Measurements from ENCODE around the gene PIP4P1. TPM values are rescaled to one million over a fixed set of nuclear protein-coding genes. Genes with fewer than 3 reads are reported as not detected.

The PIP4P1 gene
- total RNA-seq, 6 experiments from 2014 or later = 7.0 to 13.8 (median 11.4) TPM

DNA sequence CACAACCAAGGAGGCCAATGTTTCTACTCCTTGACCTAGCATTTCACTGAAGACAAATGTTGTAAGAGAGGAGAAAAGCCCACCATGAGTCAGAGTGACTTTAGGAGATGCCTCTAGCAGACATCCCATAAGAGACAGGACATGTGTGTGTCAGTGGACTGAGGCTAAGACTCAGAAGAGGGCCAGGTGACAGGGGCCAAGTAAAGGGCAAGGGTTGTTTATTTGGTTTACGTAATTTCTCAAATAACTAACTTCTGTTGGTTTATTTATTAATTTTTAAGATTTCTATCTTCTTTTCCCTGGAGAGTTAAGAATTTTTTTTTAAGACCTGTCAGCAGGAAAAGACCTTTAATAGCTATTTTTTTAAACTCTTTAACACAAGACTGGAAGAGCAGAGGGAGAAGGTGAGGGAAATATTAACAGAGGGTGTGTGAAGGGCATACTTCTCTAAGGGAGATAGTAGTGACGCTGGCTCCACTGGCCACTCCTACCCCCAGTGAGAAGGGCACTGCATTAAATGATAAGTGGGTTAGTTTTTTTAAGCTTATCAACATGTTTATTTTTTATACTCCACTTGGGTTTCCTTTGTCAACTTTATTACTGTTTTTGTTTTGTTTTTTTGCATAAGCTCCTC, 11.4 kb upstream of the PIP4P1 start:
- Histone ChIP-seq H3K27ac (peak overlapping the region; percentile 5 to 84 (median 66)), H3K4me1 (peaks cover 0 to 48% (median 9%) of the 10 kb centered on the region in 4 donors), H3K4me3 (peak overlapping the region in 2 of 3 donors; percentile 1 to 8), H3K36me3 (peaks cover 0 to 36% (median 15%) of the 10 kb centered on the region in 4 donors), H3K27me3 (no peaks in the 10 kb centered on the region), H3K9me3 (no peaks in the 10 kb centered on the region)
- intact Hi-C loops (cut with DNase I) = no loop called here
- WGBS (ENCODE audit: insufficient coverage, low coverage, low lambda C conversion rate, missing lambda C conversion rate) = 25% methylated on average over 2 of the region's 2 CpGs
- peak in 2 of 3 donors; percentile 67 for DNase-seq
- ATAC-seq = peak; percentile 35 to 61 (median 48)
- TF ChIP-seq, protein P1, sequence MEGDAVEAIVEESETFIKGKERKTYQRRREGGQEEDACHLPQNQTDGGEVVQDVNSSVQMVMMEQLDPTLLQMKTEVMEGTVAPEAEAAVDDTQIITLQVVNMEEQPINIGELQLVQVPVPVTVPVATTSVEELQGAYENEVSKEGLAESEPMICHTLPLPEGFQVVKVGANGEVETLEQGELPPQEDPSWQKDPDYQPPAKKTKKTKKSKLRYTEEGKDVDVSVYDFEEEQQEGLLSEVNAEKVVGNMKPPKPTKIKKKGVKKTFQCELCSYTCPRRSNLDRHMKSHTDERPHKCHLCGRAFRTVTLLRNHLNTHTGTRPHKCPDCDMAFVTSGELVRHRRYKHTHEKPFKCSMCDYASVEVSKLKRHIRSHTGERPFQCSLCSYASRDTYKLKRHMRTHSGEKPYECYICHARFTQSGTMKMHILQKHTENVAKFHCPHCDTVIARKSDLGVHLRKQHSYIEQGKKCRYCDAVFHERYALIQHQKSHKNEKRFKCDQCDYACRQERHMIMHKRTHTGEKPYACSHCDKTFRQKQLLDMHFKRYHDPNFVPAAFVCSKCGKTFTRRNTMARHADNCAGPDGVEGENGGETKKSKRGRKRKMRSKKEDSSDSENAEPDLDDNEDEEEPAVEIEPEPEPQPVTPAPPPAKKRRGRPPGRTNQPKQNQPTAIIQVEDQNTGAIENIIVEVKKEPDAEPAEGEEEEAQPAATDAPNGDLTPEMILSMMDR (IDR thresholded peaks at IDR 0.05) = no peak
- no peak for TF ChIP-seq POLR2A (IDR thresholded peaks at IDR 0.05)

DNA sequence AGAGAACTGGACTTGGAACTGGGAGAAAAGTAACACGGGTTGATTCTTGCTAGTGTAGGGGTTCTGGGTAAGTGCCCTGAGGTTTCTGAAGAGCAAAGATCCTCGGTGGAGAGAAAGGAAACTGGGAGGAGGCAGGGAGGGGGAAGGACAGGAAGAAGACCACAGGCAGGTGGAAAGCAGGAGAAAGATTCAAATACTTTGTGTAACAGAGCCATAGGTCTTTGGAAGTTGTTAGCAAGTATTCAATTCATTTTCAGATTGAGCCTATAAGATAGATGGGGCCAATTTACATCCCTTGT, 9.3 kb upstream of the PIP4P1 start:
- intact Hi-C loops (cut with DNase I) = no loop called here
- Histone ChIP-seq H3K9me3 (no peaks in the 10 kb centered on the region), H3K27ac (peak overlapping the region in 2 of 3 donors; percentile 82 to 90), H3K27me3 (no peaks in the 10 kb centered on the region), H3K4me3 (peak overlapping the region; percentile 76 to 93 (median 90)), H3K4me1 (peaks cover 0 to 37% (median 8%) of the 10 kb centered on the region in 4 donors), H3K36me3 (peaks cover 0 to 20% (median 10%) of the 10 kb centered on the region in 4 donors)
- no peak for ATAC-seq
- no peak for DNase-seq
- 0% methylated on average over 2 of the region's 2 CpGs for whole genome bisulfite sequencing (ENCODE audit: insufficient coverage, low coverage, low lambda C conversion rate, missing lambda C conversion rate)
- TF ChIP-seq, protein P1 (IDR thresholded peaks at IDR 0.05) = no peak
- TF ChIP-seq POLR2A (IDR thresholded peaks at IDR 0.05) = no peak

DNA sequence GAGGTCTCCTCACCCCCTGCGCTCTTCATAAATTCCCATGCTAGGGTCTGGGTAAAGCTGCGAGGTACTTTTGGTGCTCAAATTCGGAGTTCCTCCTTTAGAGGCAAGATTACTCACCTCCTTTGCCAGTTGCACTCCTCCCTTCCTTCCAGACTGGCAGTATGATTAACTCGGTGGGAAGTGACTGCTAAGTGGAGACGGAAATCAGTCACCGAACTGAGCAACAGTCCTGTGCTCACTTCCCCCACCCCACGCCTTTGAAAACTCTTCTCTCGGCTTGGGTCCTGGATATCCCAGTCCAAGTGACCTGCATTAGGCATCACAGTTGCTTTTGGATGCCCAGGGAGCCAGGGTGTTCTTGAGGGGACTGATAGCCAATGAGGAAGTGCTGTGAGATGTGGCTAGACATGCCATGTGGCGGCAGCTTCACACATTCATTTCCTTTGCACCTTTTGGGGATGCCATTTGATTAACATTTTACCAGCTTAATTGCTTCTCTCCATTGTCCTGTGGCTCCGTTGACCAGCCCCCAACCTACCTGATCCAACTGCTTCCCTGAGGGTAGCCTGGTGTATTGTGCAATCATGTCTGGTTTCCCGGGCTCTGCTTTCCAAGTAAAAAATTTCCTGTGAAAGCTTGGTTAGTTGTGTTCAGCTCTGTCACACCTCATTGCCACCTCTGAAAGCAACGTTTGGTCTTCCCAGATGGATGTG, 8.8 kb upstream of the PIP4P1 start:
- intact Hi-C loops (cut with DNase I) = no loop called here
- TF ChIP-seq POLR2A (IDR thresholded peaks at IDR 0.05) = no peak
- TF ChIP-seq, protein P1 (IDR thresholded peaks at IDR 0.05) = no peak
- no peaks in the 10 kb centered on the region for H3K9me3 ChIP-seq
- ATAC-seq (peak; percentile 39 to 64 (median 50)), DNase-seq (peak; percentile 35 to 70 (median 59))
- H3K27ac ChIP-seq = peak overlapping the region; percentile 78 to 90 (median 82)
- H3K27me3 ChIP-seq = no peaks in the 10 kb centered on the region
- H3K36me3 ChIP-seq = peaks cover 0 to 15% (median 7%) of the 10 kb centered on the region in 4 donors
- 0% methylated on average over 11 of the region's 12 CpGs for WGBS (ENCODE audit: insufficient coverage, low coverage, low lambda C conversion rate, missing lambda C conversion rate)
- peaks cover 0 to 37% (median 8%) of the 10 kb centered on the region in 4 donors for H3K4me1 ChIP-seq
- H3K4me3 ChIP-seq = peak overlapping the region; percentile 76 to 93 (median 90)

DNA sequence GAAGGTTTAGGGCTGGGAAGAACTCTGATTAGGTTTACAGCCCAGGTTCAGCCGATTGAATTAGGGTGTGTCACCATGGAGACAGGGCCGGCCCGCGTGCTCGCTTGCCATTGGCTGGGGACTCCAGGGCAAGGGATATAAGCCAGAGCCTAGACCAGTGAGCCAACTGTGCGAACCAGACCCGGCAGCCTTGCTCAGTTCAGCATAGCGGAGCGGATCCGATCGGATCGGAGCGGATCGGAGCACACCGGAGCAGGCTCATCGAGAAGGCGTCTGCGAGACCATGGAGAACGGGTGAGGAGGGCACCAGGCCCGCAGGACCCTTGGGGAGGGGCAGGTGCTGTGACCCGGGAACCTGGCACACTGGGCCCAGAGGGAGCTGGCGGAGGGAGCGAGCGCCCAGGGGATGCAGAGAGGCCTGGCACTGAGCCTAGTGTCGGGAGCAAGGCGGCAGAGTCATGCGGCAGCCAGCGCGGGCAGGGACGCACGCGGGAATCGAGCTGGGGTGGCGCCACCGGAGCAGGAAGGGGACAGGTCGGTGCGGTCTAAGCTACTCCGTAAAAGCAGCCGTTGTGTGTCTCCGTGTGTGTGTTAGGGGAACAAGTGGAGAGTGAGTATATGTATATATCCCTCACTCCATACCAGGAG, 8.1 kb upstream of the PIP4P1 start, which contains the start of gene PNP:
Gene PNP, plus strand, starts transcription at position 165 of the 648 bp plus-strand sequence. Its CDS starts 119 bp downstream, at position 284.
- intact Hi-C loops (cut with DNase I) = no loop called here
- ATAC-seq (peak; percentile 90 to 95 (median 92)), DNase-seq (peak; percentile 94 to 96 (median 94))
- 0% methylated on average over 22 of the region's 40 CpGs for WGBS (ENCODE audit: insufficient coverage, low coverage, low lambda C conversion rate, missing lambda C conversion rate)
- H3K27me3 ChIP-seq = no peaks in the 10 kb centered on the region
- TF ChIP-seq, protein P1 (IDR thresholded peaks at IDR 0.05) = no peak
- peak; percentile 99 for TF ChIP-seq POLR2A (IDR thresholded peaks at IDR 0.05)
- peaks cover 0 to 37% (median 8%) of the 10 kb centered on the region in 4 donors for H3K4me1 ChIP-seq
- no peaks in the 10 kb centered on the region for H3K9me3 ChIP-seq
- H3K36me3 ChIP-seq = peaks cover 0 to 9% (median 2%) of the 10 kb centered on the region in 4 donors
- peak within 1 kb of the TSS; percentile 78 to 90 (median 82) for H3K27ac ChIP-seq
- H3K4me3 ChIP-seq = peak within 1 kb of the TSS; percentile 76 to 93 (median 90)
